Mesenchymal stem cell (in vitro differentiated cells and primary cell): ENCODE data around the gene CLDN18.

ENCODE experiments used
- DNase-seq: peaks from one replicate; pipeline ENCODE4 v3.0.0-alpha.2; 2013
- H2AFZ ChIP-seq: one replicate; pipeline ENCODE4 v1.6.1; 2013; ENCODE audit warnings: low read depth, mild to moderate bottlenecking, control low read depth, inconsistent platforms, low read length, moderate library complexity
- H2AK5ac ChIP-seq: 2 replicates; pipeline ENCODE4 v1.6.1; 2013; ENCODE audit warnings: low read length, moderate library complexity, mild to moderate bottlenecking, inconsistent platforms; ENCODE audit not compliant: severe bottlenecking
- H2BK120ac ChIP-seq: one replicate; pipeline ENCODE4 v1.6.1; 2013; ENCODE audit warnings: low read depth, mild to moderate bottlenecking, inconsistent platforms, low read length, moderate library complexity
- H2BK12ac ChIP-seq, 2 experiments: one replicate each; pipeline ENCODE4 v1.6.1; 2013; ENCODE audit warnings: inconsistent platforms in 2 of 2, low read length in 2 of 2, mild to moderate bottlenecking in 2 of 2, moderate library complexity in 2 of 2, control low read depth in 1 of 2
- H2BK15ac ChIP-seq: one replicate; pipeline ENCODE4 v1.6.1; 2013; ENCODE audit warnings: mild to moderate bottlenecking, low read depth, inconsistent platforms; ENCODE audit not compliant: poor library complexity, severe bottlenecking
- H2BK5ac ChIP-seq: 2 replicates; pipeline ENCODE4 v1.6.1; 2013; ENCODE audit warnings: low read depth, mild to moderate bottlenecking, low read length, control low read depth, inconsistent platforms; ENCODE audit not compliant: poor library complexity, severe bottlenecking
- H3K14ac ChIP-seq, 2 experiments: one replicate each; pipeline ENCODE4 v1.6.1; 2013; ENCODE audit warnings: inconsistent platforms in 2 of 2, low read length in 2 of 2, control low read depth in 1 of 2, mild to moderate bottlenecking in 1 of 2, moderate library complexity in 1 of 2
- H3K18ac ChIP-seq, 2 experiments: one replicate each; pipeline ENCODE4 v1.6.1; 2013; ENCODE audit warnings: inconsistent platforms in 2 of 2, low read length in 2 of 2, control low read depth in 1 of 2, low read depth in 1 of 2, mild to moderate bottlenecking in 1 of 2
- H3K23ac ChIP-seq, 2 experiments: one replicate each; pipeline ENCODE4 v1.6.1; 2013; ENCODE audit warnings: inconsistent platforms in 2 of 2, low read length in 2 of 2, mild to moderate bottlenecking in 2 of 2, moderate library complexity in 2 of 2, control low read depth in 1 of 2
- H3K27ac ChIP-seq: 2 replicates; pipeline ENCODE4 v1.5.1; 2013; ENCODE audit warnings: mild to moderate bottlenecking, moderate library complexity, low read length, control low read depth, inconsistent platforms; ENCODE audit not compliant: poor library complexity, severe bottlenecking
- H3K27me3 ChIP-seq, 2 experiments: 2 replicates each; pipeline versions ENCODE4 v1.6.1 to v1.7.0; 2013; ENCODE audit warnings: low read length in 2 of 2, mild to moderate bottlenecking in 2 of 2, moderate library complexity in 2 of 2, control low read depth in 1 of 2, inconsistent platforms in 1 of 2; ENCODE audit not compliant: control insufficient read depth in 1 of 2, insufficient read depth in 1 of 2
- H3K36me3 ChIP-seq, 2 experiments: 2 replicates each; pipeline versions ENCODE4 v1.6.1 to v1.7.0; 2013; ENCODE audit warnings: low read length in 2 of 2, control low read depth in 1 of 2, inconsistent platforms in 1 of 2, low read depth in 1 of 2, mild to moderate bottlenecking in 1 of 2; ENCODE audit not compliant: insufficient read depth in 2 of 2, control insufficient read depth in 1 of 2
- H3K4ac ChIP-seq, 2 experiments: one replicate each; pipeline ENCODE4 v1.6.1; 2013; ENCODE audit warnings: inconsistent platforms in 2 of 2, low read length in 2 of 2, mild to moderate bottlenecking in 2 of 2, moderate library complexity in 2 of 2, control low read depth in 1 of 2, low read depth in 1 of 2
- H3K4me1 ChIP-seq: 2 replicates; pipeline ENCODE4 v1.6.1; 2013; ENCODE audit warnings: low read depth, low read length, control low read depth; ENCODE audit not compliant: control insufficient read depth, insufficient read depth
- H3K4me2 ChIP-seq: 2 replicates; pipeline ENCODE4 v1.6.1; 2013; ENCODE audit warnings: low read length, mild to moderate bottlenecking, inconsistent platforms; ENCODE audit not compliant: poor library complexity, severe bottlenecking
- H3K4me3 ChIP-seq, 2 experiments: 2 replicates each; pipeline versions ENCODE4 v1.5.1 to v1.7.0; 2013; ENCODE audit warnings: low read length in 2 of 2, mild to moderate bottlenecking in 2 of 2, control low read depth in 1 of 2, low read depth in 1 of 2; ENCODE audit not compliant: insufficient read depth in 1 of 2
- H3K79me1 ChIP-seq: replicated peaks from 2 replicates; pipeline ENCODE4 v1.6.1; 2013; ENCODE audit warnings: mild to moderate bottlenecking, control low read depth, low read length, inconsistent platforms; ENCODE audit not compliant: poor library complexity, severe bottlenecking
- H3K9ac ChIP-seq: 2 replicates; pipeline ENCODE4 v1.7.0; 2013; ENCODE audit warnings: mild to moderate bottlenecking, low read length, moderate library complexity
- H3K9me3 ChIP-seq: 2 replicates; pipeline ENCODE4 v1.7.0; 2013; ENCODE audit warnings: mild to moderate bottlenecking, low read length; ENCODE audit not compliant: control insufficient read depth
- H4K8ac ChIP-seq: one replicate; pipeline ENCODE4 v1.6.1; 2013; ENCODE audit warnings: inconsistent platforms, mild to moderate bottlenecking, low read length, moderate library complexity
- H4K91ac ChIP-seq: one replicate; pipeline ENCODE4 v1.6.1; 2013; ENCODE audit warnings: mild to moderate bottlenecking, low read length, inconsistent platforms
- WGBS: methylation state at CpG from one replicate; pipeline ENCODE4 v1.1.7; 2013; ENCODE audit warnings: mixed read lengths; 5-methylcytosine and 5-hydroxymethylcytosine counted together

Gene CLDN18

DNA sequence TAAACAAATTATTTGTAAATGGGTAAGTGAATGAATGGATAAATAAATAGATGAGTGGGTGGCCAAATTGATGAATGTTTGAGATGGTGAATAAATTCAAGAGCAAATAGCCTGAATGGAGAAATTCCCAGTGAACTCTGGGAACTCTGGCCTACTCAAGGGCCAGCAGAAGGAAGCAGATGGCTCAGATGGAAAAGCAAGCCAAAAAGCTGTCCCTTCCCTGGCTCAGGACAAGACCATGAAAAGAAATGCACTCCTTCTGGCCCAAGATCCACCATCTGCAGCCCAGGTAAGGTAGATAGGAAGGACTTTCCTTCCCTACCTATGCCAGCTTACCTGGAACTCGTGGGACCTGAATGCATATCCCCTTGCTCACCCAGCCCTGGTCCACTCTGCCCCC, 37.6 kb upstream of the CLDN18 start:
- WGBS, result 56% methylated on average over 1 of the region's 1 CpG
- Histone ChIP-seq H3K36me3 (no peaks in the 10 kb centered on the region), H3K4me2 (no peak overlapping the region), H3K9ac (no peak overlapping the region), H3K27me3 (peaks cover 12 to 14% of the 10 kb centered on the region in 2 experiments), H4K8ac (no peak overlapping the region), H3K14ac (no peak overlapping the region), H3K9me3 (no peaks in the 10 kb centered on the region), H4K91ac (no peak overlapping the region), H3K4me1 (no peaks in the 10 kb centered on the region), H2AFZ (no peak overlapping the region), H2AK5ac (no peak overlapping the region), H3K18ac (no peak overlapping the region), H3K27ac (no peak overlapping the region), H2BK15ac (no peak overlapping the region), H3K79me1 (no peaks in the 10 kb centered on the region), H3K23ac (no peak overlapping the region), H2BK120ac (no peak overlapping the region), H2BK12ac (no peak overlapping the region), H3K4me3 (no peak overlapping the region), H3K4ac (no peak overlapping the region), H2BK5ac (no peak overlapping the region)
- no peak for DNase-seq

DNA sequence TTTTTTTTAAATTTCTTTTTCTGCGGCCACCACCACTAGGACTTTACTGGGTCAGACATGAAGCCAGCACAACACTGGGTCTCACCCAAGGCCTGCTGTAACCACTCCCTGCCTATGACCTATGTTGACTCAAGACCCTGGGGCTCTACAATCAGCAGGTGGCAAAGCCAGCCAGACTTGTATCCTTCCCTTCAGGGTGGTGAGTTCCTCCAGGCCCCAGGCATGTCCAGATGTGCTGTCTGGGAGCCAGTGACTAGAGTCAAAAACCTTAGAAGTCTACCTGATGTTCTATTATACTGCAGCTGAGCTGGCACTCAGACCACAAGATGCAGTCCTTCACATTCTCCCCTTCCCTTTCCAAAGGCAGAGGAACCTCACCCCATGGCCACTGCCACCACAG, 31.6 kb upstream of the CLDN18 start:
- no peak overlapping the region for H2BK12ac ChIP-seq
- no peaks in the 10 kb centered on the region for H3K36me3 ChIP-seq
- no peak overlapping the region for H3K9ac ChIP-seq
- no peak overlapping the region for H3K27ac ChIP-seq
- WGBS, result 100% methylated on average over 1 of the region's 1 CpG
- H4K91ac ChIP-seq, result no peak overlapping the region
- no peak for DNase-seq
- H3K18ac ChIP-seq, result no peak overlapping the region
- no peak overlapping the region for H2BK5ac ChIP-seq
- no peak overlapping the region for H2AFZ ChIP-seq
- H4K8ac ChIP-seq, result no peak overlapping the region
- H2AK5ac ChIP-seq, result no peak overlapping the region
- H3K79me1 ChIP-seq, result no peaks in the 10 kb centered on the region
- H3K4me1 ChIP-seq, result no peaks in the 10 kb centered on the region
- H3K14ac ChIP-seq, result no peak overlapping the region
- no peak overlapping the region for H3K4me3 ChIP-seq
- no peak overlapping the region for H3K4ac ChIP-seq
- no peak overlapping the region for H3K4me2 ChIP-seq
- no peak overlapping the region for H2BK120ac ChIP-seq
- peaks cover 3 to 4% of the 10 kb centered on the region in 2 experiments for H3K27me3 ChIP-seq
- H3K9me3 ChIP-seq, result no peaks in the 10 kb centered on the region
- H2BK15ac ChIP-seq, result no peak overlapping the region
- no peak overlapping the region for H3K23ac ChIP-seq

DNA sequence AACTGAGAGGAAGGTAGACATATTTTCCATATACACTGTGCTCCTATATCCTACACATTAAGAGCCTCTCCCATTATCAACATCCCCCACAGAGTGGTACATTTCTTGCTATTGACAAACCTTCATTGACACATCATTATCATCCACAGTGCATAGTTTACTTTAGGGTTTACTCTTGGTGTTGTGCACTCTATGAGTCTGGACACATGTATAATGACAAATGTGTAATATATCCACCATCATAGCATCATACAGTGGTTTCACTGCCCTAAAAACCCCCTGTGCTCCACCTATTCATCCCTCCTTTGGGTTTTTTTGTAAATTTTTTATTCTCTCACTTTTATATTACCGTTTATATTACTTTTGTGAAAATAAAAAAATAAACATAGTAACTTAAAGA, 22.2 kb upstream of the CLDN18 start:
- no peaks in the 10 kb centered on the region for H3K9me3 ChIP-seq
- H3K79me1 ChIP-seq, result no peaks in the 10 kb centered on the region
- H3K9ac ChIP-seq, result no peak overlapping the region
- H3K4me1 ChIP-seq, result no peaks in the 10 kb centered on the region
- no peak overlapping the region for H2BK12ac ChIP-seq
- H3K18ac ChIP-seq, result no peak overlapping the region
- H2BK120ac ChIP-seq, result no peak overlapping the region
- H3K4me3 ChIP-seq, result no peak overlapping the region
- H3K4me2 ChIP-seq, result no peak overlapping the region
- H4K91ac ChIP-seq, result no peak overlapping the region
- no peak overlapping the region for H3K23ac ChIP-seq
- H3K4ac ChIP-seq, result no peak overlapping the region
- H2AK5ac ChIP-seq, result no peak overlapping the region
- H3K14ac ChIP-seq, result no peak overlapping the region
- whole genome bisulfite sequencing, result no CpG with 5 or more reads among the region's 1 CpG
- H2AFZ ChIP-seq, result no peak overlapping the region
- H3K27me3 ChIP-seq, result no peaks in the 10 kb centered on the region
- H3K36me3 ChIP-seq, result no peaks in the 10 kb centered on the region
- H2BK5ac ChIP-seq, result no peak overlapping the region
- no peak overlapping the region for H3K27ac ChIP-seq
- DNase-seq, result no peak
- no peak overlapping the region for H4K8ac ChIP-seq
- H2BK15ac ChIP-seq, result no peak overlapping the region

DNA sequence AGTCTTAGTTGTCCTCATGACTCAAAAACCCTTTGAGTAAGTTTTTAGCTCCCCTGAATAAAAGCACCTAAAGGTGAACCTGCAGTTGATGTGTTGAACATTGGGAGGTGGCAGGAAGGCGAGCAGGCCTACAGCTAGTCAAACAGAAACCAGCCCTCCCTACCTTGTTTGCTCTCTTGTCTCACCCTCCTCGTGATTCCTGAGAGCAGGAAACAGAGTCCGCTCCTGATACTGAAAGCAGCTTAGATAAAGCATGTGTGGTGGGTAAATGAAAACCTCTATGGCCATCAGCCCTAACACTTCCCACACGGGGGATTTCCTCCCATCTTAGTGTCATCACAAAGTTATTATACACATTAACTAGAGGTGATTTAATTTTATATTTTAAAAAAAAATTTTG, 21.8 kb upstream of the CLDN18 start:
- Histone ChIP-seq H3K4ac (no peak overlapping the region), H2BK120ac (no peak overlapping the region), H3K79me1 (no peaks in the 10 kb centered on the region), H3K14ac (no peak overlapping the region), H3K4me3 (no peak overlapping the region), H2BK12ac (no peak overlapping the region), H2AFZ (no peak overlapping the region), H3K4me2 (no peak overlapping the region), H3K9me3 (no peaks in the 10 kb centered on the region), H2BK15ac (no peak overlapping the region), H3K27me3 (no peaks in the 10 kb centered on the region), H2AK5ac (no peak overlapping the region), H3K27ac (no peak overlapping the region), H4K91ac (no peak overlapping the region), H3K23ac (no peak overlapping the region), H3K9ac (no peak overlapping the region), H3K18ac (no peak overlapping the region), H2BK5ac (no peak overlapping the region), H4K8ac (no peak overlapping the region), H3K36me3 (no peaks in the 10 kb centered on the region), H3K4me1 (no peaks in the 10 kb centered on the region)
- DNase-seq, result no peak
- no CpG with 5 or more reads among the region's 4 CpGs for WGBS
